ENCODE results near the gene NCK2.

NCK2 gene

DNA sequence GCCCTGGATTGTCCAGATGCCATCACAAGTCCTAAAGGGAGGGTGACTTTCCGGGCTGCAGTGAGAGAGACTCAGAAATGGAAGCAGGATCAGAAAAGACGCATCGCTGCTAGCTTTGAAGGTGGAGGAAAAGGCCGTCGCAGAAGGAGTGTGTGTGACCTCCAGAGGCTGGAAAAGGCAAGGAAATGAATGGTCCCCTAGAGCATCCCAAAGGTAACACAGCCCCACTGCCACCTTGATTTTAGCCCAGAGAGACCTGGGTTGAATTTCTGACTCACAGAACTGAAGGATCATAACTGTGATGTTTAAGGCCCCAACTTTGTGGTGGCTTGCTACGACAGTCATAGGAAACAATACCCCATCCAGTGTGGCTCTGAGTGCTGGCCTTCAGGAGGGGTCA lies 8.6 kb upstream of the NCK2 start:
- no peak for DNase-seq

DNA sequence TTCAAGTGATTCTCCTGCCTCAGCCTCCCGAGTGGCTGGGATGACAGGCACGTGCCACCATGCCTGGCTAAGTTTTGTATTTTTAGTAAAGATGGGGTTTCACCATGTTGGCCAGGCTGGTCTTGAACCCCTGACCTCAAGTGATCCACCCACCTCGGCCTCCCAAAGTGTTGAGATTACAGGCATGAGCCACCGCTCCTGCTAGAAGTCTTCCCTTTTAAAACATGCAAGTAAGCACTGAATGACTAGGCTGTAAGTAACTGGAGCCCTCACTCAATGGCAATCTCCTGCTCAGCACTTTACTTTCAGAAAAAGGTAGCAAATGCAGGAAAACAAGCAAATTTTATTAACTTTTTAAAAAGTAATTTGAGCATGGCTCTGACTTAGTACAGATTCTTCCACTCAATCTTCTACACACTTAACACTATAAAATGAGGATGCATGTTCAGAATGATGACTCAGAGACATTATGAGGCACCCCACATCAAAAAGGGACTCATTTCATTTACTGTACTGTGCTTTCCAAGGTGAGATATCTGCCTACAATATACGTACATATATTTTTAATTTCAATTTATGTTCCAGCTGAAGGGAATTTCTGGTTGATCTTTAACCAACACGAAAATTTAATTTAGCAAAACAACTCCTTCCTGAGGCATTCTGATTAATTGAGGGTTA lies 6.6 kb upstream of the NCK2 start:
- DNase-seq: no peak

DNA sequence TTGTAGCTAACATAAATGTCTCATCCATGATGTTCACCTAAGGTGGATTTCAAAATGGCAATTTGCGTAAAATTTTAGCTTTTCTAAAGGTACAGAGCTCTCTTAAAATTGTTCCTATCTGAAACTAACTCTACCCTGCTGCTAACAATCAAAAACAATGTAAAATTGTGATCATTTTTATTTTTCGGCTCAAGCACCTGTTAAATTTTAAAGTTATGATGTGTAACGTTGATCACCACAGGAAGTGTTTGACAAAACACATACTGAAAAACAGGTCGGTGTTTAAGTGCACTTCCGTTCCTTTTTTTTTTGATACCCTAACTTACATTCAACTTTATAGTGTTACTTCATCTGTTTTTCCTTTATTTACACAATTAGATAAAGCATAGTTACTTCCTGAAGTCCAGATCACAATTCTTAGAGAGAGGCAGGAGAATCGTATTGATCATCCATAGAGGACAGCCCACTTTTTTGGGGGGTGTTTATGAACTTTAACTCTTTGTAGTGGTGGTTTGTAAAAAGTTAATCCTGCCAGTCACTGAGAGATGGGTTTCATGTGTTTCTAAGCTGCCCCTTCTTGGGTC lies 6.0 kb upstream of the NCK2 start:
- DNase-seq: no peak

DNA sequence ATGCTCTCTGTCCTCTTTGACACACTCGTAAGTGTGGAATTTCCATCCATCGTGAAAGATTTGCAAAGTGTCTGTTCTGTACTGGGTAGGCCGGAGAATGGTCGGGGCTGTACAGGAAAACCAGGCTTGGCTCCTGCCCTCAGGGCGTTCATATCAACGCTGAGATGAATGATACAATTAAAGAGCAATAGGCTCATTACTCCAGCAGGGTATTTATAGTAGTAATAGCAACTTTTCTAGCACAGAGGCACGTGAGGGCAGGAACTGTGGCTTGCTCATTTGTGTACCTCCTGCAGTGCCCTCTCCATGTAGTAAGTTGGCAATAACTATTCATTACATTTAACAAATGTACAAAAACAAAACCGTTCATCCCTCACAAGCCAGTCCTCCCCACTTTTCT lies 5.3 kb upstream of the NCK2 start:
- no peak for DNase-seq

DNA sequence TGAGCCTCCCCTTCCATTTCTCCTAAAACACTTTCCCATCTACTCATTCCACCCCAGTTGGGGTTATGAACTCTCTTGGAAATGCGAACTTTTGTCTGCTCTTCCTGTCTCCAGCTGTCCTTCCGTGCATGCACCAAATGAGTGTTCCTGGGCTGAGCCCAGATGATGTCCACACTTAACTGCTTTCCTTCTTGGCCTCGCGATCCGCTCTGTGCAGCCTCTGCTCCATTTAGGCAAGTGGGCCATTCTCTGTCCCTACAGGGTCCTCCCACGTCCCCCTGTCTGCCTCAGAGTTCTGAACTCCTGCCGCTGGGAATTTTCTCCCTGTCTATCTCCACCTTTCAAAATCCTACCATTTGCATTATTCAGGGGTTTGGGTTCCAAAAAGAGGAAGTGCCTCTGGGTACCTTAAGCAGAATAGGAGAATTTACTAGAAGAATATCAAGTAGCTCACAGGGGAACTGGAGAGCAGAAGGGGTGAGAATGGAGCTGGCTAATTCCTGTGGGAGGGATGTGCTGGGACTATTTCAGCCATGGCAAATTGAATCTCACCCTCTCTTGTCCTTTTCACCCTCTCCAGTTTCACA lies 4.7 kb upstream of the NCK2 start:
- no peak for DNase-seq

DNA sequence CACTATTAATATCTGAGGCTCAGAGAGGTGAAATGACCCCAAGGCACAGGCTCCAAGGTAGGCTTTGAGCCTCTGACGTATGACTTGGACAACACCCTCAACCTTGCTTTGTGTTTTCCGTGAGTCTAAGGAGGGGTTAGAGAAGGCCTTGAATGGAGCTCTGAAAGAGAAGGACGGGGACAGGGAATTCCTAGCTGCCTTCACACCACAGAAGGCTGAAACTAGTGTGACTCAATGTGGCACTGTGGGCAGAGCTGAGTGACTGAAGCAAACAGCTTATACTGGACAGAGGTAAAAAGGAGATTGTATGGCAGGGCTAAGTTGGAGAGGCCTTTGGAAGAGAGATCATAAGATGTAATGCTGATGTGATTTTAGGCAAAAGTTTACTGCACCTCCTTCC lies 3.5 kb upstream of the NCK2 start:
- no peak for DNase-seq

DNA sequence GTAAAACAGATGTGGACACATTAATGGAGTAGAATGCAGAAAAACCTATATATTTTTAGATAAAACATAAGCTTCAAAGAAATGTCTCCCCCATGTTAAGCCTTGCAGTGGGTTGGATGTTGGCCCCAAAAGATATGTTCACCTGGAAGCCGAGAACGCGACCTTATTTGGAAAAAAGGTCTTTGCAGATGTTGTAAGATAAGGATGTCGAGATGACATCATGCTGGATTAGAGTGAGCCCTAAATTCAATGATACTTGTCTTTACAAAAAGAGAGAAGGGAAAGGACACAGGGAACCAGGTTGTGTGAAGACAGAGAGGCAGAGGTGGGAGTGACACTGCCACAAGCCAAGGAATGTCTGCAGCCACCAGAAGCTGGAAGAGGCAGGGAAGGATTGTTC lies 3.1 kb upstream of the NCK2 start:
- DNase-seq: no peak

DNA sequence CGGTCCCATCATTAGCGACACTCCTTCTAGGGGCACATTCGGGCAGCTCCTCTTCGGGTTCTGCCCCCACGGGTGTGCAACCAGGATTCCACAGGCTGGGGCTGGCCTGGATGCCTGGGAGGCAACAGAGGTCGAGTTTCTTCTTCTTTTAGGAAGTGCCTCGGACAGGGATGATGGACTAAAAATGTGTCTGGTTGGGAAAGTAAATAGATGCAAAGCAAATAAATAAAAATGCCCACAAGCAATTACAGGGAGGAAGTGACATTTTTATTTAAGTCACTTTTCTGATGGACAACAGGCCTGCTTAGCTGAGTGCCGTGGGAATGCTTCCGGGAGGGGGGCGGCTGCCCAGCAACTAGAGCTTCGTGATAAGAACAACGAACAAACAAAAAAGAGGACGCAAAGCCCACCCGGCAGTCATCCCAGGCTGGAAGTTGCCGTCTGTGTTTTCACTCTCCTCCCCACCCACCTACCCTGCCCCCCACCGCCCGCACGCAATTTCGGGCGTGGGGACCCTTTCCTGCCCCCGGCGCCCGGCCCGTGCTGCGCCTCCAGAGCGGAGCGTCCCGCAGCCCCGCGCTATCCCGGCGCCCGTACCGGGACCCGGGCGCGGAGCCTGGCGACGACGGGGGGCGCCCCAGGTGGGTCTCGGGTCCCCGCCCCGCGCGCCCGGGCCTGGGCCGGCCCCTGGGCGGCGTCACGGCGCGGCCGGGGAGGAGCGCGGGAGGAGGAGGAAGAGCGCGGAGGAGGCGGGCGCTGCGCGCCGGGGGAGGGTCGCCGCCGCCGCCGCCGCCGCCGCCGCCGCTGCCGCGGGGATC lies 412 bp upstream of the NCK2 start:
- DNase-seq: no peak

DNA sequence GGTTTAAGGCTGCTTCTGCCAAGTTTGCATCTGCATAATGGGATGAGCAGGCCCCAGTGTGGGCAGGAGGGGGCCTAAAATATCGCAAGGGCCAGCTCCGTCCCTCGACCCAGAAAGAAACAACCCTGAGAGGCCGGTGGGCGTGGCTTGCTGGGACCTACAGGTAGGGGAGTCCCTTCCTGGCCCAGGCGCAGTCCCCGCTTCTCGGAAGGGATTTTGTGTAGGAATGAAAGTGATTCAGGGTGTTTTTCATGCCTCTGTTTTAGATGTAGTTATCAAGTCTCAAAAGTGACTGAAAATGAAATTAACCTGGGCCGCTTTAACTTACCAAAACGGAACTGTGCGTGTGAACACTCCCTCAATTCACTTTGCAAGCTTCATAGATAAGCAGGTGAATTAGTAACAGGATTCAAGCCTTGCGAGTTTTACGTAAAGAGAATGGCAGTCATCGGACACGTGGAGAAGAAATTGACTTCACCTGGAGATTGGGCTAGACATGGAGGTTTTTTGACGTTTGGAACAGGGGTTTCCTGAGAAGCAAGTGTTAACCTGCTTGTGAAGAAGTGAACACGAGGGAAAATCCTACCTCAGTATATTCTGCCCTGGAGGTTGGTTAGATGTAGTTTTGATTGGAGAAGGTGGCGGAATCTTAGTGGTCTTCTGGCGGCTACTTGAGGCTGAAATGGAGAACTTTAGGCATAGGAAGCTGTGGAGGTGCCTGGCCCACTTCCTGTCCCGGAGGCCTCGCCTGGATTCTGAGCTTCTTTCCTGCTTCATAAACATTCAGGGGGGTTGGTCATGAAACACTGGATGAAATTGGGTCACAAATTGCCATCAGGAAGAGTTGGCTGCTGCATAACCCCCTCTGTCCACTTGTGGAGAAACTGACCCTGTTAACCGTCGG lies 1.7 kb downstream of the NCK2 start:
- DNase-seq: peak; percentile 56

DNA sequence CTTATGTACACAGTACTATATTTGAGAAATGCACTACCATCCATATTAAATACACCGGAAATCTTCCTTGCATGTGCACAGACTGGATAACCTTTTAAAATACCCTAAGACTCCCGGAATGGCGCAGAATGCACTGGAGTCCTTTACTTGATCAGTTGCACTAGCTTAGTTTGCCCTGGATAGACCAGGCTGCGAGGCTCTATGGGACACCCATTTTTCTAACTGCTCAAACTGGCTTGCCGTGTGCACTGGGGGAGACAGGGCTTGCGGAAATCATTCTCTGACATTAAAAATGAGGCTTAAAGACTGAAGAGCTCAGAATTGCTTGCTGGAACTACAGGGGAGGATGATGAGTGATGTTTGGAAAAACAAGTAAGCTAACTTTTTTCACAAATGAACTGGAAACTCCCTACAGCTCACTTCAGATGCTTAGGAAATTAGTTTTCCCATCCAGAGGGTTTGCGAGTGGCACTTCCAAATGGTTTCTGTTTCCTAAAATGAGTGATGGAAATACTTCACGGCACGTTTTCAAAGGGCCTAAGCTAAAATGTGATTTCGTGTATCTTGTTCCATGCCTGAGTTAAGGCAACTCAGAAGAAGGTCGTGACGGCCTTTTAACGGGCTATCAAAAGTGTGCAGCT lies 2.7 kb downstream of the NCK2 start:
- no peak for DNase-seq

DNA sequence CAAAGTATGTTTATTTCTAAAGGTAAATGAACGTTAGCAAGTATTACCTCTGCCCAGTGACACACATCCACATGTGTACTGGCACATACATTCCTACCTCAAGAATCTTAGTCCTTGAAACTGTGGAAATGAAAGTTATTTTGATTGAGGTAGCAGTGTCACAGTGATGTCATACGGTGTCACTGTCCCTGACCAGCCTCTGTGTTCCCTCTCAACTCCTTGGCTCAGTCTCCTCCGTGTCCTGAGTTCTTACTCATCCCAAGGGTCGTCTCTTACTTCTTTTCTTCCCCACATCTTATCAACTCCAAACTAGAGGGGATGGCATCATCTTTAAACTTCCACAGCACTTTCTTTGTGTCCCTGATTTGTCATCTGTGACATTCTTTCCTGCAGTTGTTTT lies 3.3 kb downstream of the NCK2 start:
- DNase-seq: no peak

DNA sequence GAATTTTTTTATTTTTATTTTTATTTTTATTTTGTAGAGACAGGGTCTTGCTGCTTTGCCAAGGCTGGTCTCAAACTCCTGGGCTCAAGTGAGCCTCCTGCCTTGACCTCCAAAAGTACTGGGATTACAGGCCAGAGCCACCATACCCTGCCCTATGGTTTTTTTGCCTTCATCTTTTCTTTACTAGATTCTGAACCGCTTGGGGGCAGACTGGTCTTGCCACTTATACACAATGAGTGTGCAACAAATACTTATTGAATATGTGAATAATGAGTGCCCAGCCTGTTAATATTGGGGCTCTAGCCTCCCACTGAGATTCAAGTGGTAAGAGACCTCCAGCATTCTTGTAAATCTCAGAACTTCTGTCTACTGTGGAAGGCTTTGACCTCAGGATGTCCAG lies 3.9 kb downstream of the NCK2 start:
- DNase-seq: no peak

DNA sequence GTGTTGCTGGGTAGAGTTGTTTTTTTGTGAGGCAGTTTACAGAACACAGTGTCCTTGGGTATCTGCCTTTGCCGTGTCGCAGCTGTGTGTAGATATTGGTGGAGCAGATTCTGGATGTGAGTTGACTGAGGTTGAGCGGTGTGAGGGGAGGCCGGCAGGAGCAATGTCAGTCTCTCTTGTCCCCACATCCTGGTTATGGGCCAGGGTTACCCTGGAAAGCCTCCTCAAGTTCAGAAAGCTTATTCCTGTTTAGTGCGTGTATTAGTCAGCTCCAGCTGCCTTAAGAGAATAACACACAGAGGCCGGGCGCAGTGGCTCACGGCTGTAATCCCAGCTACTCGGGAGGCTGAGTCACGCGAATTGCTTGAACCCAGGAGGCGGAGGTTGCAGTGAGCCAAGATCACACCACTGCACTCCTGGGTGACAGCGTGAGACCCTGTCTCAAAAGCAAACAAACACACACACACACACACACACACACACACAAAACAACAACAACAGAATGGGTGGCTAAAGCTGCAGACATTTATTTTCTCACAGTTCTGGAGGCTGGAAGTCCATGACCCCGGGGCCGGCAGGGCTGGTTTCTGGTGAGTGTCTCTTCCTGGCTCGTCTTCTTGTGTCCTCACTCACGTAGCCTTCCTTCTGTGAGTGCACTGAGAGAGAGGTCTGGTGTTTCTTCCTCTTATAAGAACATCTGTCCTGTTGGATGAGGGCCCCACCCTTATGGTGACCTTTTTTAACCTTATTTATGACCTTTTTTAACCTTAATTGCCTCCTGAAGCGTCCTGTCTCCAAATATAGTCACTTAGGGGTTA lies 5.1 kb downstream of the NCK2 start:
- no peak for DNase-seq

DNA sequence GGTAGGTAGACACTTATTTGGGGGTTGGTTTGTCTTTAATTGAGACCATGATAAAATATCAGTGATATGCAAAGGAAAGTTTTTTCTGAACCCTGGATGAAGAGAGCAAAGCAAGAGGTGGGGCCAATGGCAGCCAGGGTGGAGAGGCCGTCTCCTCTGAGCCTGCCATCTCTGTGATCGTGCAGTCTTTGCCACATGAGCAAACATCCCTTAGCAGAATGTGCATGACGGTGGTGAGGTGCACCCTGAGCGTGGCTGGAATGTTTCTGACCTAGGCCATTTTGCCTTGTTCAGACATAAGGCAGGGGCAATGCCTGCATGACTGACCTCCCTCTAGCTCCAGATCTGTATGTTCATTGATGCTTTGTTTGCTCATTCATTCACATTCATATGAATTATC lies 6.0 kb downstream of the NCK2 start:
- DNase-seq: no peak

DNA sequence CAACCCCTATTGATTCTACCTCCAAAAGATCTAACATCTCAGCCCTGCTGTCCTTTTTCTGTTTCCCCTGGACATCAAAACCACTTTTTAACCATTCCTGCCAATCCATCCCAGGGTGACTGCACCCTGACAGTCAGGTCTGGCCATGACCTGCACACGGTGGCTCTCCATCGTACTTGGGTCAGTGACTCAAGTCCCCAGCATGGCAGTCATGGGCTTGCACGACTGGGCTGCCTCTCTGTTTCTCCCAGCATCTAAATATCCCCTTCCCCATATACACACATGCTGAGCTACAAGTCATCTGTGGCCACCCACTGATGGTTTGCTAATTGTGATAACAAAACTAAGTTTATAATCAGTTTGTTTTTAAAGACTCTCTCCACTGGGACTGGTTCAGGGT lies 6.6 kb downstream of the NCK2 start:
- no peak for DNase-seq

DNA sequence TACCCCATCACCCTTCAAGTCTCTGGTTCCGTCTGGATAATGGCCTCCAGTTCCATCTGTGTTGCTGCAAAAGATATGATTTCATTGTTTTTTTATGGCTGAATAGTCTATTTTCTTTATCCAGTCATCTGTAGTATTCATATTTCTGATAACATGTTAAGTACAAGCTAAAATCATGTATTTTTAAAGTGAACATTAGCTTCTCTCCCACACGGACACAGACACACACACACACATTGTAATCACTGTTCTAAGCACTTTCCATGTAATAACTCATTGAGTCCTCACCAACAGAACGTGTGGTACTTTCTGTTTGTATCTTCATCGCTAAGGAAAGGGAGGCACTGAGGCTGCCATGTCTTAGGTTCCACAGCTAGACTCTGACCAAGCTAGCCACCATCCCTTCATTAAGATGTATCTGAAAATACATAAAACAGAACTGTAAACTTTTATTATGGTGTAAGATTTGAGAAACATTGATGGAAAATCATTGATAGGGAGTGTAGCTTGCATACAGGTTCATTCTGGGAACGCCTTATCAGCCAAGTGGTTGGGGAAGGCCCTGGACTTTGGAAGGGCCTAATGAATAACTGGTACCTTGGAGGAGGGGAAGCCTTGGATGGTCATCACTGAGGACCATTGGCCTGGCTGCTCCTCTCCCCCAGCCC lies 8.1 kb downstream of the NCK2 start:
- DNase-seq: no peak

DNA sequence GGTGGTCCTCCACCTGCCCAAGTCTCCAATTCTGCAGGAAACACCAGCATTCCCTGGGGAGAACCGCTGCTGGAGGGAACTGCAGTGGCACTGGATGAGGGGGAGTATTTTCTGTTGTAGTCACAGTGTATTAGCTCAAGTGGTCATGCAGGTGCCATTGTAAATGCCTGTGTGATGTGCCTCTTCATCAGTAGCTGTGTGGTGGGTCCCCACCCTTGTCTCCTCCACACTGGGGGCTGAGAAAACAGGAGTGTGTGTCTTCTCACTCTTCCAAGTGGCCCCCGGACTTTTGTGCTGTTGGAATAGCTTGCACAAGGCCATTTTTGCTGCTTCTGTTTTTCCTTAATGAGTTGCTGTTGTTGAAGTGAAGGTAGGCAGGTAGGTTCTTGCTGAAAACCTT lies 8.7 kb downstream of the NCK2 start:
- DNase-seq: no peak

DNA sequence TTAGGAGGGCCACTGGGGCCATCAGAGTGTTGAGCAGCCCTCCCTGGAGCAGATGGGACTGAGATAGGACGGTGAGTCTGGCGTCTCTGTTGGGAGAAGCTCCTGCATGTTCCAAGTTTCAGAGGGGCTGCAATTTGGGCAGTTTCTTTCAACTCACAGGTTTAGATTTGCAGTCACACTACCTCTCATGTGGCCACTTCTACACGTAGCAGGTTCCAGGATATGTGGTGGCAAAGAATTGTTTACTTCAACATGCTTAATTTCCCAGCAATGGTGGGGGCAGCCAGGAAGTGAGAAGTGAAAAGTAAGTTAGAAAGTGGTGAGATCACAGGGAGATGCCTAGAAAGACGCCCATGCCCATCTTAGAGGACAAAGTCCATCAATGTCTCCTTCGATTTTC lies 9.3 kb downstream of the NCK2 start:
- no peak for DNase-seq

DNA sequence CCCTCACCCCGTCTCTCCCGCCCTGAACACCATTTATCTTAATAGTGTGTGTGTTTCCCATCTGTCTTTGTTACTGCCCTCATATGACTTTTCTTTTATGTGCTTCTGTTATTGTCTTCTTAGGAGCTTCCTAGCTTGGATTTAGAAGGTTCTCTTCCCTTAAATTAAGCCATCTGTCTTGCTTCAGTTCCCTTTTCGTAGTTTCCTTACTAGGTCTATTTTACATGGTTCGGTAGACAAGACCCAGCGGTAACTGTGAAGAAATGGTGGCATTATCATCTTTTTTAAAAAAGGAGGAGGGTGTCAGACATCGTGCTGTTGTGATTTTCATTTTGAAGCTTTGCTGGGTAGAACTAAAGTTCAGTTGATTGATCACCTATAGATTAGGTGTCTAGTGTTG lies 10.3 kb downstream of the NCK2 start:
- no peak for DNase-seq

DNA sequence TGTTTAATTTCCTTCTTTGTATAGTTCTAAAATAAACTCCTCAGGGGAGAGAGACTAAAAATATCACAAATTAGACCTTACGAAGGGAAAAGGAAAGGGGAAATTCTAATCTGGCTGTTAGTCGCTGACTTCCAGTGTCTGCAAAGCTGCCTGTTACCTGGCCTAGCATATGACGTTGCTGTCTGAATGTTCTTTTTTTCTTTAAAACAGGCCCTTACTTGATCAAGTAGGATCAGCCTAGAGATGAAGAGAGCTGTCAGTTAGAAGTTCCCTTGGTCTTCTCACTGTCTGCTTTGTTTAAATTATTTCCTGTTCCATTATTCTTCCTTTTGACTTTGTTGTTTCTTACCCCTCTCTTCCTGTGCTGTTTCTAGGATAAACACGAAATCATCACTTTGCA lies 11.2 kb downstream of the NCK2 start:
- no peak for DNase-seq

DNA sequence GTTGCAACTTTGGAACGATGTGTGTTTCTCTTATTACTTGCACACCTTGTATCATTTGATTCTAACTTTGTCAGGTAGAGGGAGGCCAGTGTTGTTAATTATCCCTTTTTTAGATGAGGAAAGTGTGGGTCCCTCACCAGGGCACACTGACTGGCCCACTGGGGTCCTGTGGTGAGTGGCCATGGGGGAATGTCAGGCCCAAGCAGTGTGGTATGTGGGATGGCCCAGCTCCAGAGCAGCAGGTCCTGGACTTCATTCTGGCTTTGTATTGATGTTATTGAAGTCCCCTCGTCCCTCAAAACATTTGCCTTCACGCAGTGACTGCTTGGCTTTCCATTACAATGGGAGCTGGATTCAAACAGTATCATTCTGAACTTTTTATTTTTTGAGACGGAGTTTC lies 11.7 kb downstream of the NCK2 start:
- DNase-seq: no peak
